Dendritic cell treated with granulocyte-macrophage colony-stimulating factor and Interleukin-4, amounts not matched to agents 40 ng/mL and 50 ng/mL, for 4 days (primary cell): ENCODE results near the gene CAND1.
"Not testable (repeated sequence)": the region's sequence is repeated elsewhere in the genome, so short reads cannot be mapped to it uniquely, and the experiment has no call there.

Source experiments
- H3K27ac Mint-ChIP-seq: one replicate; pipeline ENCODE4 v1.8.0; 2022; ENCODE audit warnings: mild to moderate bottlenecking, mixed read lengths
- H3K27me3 Mint-ChIP-seq: one replicate; pipeline ENCODE4 v1.8.0; 2022; ENCODE audit warnings: mild to moderate bottlenecking, mixed read lengths
- H3K36me3 Mint-ChIP-seq: one replicate; pipeline ENCODE4 v1.8.0; 2022; ENCODE audit warnings: low read depth, mixed read lengths
- H3K4me1 Mint-ChIP-seq: one replicate; pipeline ENCODE4 v1.8.0; 2022; ENCODE audit warnings: low read depth, mixed read lengths
- H3K4me3 Mint-ChIP-seq: one replicate; pipeline ENCODE4 v1.8.0; 2022; ENCODE audit warnings: mild to moderate bottlenecking, moderate library complexity, mixed read lengths
- H3K9me3 Mint-ChIP-seq: one replicate; pipeline ENCODE4 v1.8.0; 2022; ENCODE audit warnings: mixed read lengths
- intact Hi-C: fragments of 100-400 bp; cut with micrococcal nuclease; formaldehyde crosslinking; loops from one replicate; pipeline ENCODE4 v1.15.0; 2022

The CAND1 gene

DNA sequence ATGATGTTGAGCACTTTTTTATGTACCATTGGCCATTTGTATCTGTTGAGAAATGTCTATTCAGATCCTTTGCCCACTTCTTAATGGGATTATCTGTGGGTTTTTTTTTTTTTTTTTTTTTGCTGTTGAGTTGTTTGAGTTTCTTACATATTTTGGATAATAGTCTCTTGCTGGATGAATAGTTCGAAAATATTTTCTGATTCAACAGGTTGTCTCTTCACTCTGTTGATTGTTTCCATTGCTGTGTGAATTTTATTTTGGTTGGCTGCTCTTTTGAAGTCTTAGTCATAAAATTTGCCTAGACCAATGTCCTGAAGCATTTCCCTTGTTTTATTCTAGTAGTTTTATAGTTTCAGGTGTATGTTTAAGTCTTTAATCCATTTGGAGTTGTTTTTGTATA is 64.5 kb downstream of the CAND1 start:
- Mint-ChIP-seq H3K9me3 (peaks cover 9% of the 10 kb centered on the region), H3K4me3 (no peak overlapping the region), H3K27ac (no peak overlapping the region), H3K4me1 (no peaks in the 10 kb centered on the region), H3K36me3 (no peaks in the 10 kb centered on the region), H3K27me3 (no peaks in the 10 kb centered on the region)
- intact Hi-C loops: no loop called here

DNA sequence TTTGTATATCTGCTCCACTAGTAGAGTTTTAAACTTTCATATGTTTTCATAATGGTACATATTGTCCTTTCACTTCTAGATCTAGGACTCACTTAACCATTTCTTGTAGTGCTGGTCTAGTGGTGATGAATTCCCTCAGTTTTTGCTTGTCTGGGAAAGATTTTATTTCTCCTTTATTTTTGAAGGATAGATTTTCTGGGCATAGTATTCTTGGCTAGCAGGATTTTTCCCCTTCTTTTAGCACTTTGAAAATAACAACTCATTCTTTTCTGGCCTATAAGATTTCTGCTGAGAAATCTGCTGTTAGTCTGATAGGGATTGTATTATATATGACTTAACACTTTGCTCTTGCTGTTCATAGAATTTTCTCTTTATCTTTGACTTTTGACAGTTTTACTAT is 69.3 kb downstream of the CAND1 start:
- no peak overlapping the region for H3K27ac Mint-ChIP-seq
- peaks cover 30% of the 10 kb centered on the region for H3K9me3 Mint-ChIP-seq
- no peaks in the 10 kb centered on the region for H3K27me3 Mint-ChIP-seq
- H3K4me1 Mint-ChIP-seq: no peaks in the 10 kb centered on the region
- intact Hi-C loops: no loop called here
- no peaks in the 10 kb centered on the region for H3K36me3 Mint-ChIP-seq
- no peak overlapping the region for H3K4me3 Mint-ChIP-seq

DNA sequence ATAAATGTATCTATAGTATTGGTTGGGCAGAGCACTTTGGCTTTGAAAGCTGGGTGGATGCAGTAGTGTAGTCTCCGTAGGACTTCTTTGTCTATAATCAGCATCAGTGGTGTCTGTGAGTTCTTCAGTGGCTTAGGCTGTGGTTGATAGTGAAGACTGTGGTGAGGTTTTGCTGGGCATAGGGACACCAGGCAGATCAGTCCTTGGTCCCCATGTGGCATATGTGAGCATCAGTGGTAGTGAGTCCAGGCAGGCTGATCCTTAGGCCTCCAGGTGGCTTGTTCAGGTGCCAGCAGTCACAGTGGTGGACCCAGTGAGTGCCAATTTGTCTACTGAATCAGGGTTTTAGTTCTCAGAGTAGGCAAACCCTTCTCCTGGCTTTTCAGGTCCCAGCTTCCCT is 70.4 kb downstream of the CAND1 start:
- H3K27ac Mint-ChIP-seq: no peak overlapping the region
- intact Hi-C loops: no loop called here
- no peaks in the 10 kb centered on the region for H3K27me3 Mint-ChIP-seq
- H3K9me3 Mint-ChIP-seq: peaks cover 30% of the 10 kb centered on the region
- no peaks in the 10 kb centered on the region for H3K4me1 Mint-ChIP-seq
- no peak overlapping the region for H3K4me3 Mint-ChIP-seq
- H3K36me3 Mint-ChIP-seq: no peaks in the 10 kb centered on the region

GRCh38 chr12:67341086-67341485 is 71.9 kb downstream of the CAND1 start:
- H3K4me1 Mint-ChIP-seq, H3K36me3 Mint-ChIP-seq, H3K4me3 Mint-ChIP-seq, H3K27ac Mint-ChIP-seq, H3K27me3 Mint-ChIP-seq, intact Hi-C loops: not testable (repeated sequence)
- peaks cover 30% of the 10 kb centered on the region for H3K9me3 Mint-ChIP-seq

GRCh38 chr12:67344979-67345710 is 76.0 kb downstream of the CAND1 start:
- Mint-ChIP-seq H3K27me3 (no peaks in the 10 kb centered on the region), H3K4me3 (no peak overlapping the region)

DNA sequence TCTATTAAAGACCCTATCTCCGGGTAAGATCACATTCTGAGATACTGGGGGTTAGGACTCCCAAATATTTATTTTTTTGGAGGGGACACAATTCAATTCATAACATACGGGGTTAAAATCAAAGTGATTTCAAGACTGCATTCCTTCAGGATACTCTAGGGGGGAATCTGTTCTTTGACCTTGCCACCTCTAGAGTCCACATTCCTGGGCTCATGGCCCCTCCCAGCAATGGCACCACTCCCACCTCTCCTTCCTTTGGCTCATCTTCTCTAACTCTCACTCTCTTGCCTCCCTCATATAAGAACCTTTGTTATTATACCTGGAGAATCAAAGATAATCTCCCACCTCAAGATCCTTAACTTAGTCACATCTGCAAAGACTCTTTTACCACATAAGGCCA is 79.5 kb downstream of the CAND1 start:
- peaks cover 18% of the 10 kb centered on the region for H3K9me3 Mint-ChIP-seq
- H3K4me1 Mint-ChIP-seq: no peaks in the 10 kb centered on the region
- intact Hi-C loops: no loop called here
- H3K27ac Mint-ChIP-seq: no peak overlapping the region
- H3K36me3 Mint-ChIP-seq: no peaks in the 10 kb centered on the region
- H3K27me3 Mint-ChIP-seq: no peaks in the 10 kb centered on the region
- H3K4me3 Mint-ChIP-seq: no peak overlapping the region

More at GRCh38 chr12:67344979-67345710, 76.0 kb downstream of the CAND1 start:
- intact Hi-C loops: no loop called here
- Mint-ChIP-seq H3K4me1 (no peaks in the 10 kb centered on the region), H3K27ac (no peak overlapping the region), H3K36me3 (no peaks in the 10 kb centered on the region), H3K9me3 (peaks cover 24% of the 10 kb centered on the region)

- H3K27ac Mint-ChIP-seq: no peak overlapping the region
- peaks cover 12% of the 10 kb centered on the region for H3K9me3 Mint-ChIP-seq
- no peak overlapping the region for H3K4me3 Mint-ChIP-seq
- peaks cover 1% of the 10 kb centered on the region for H3K27me3 Mint-ChIP-seq
- H3K4me1 Mint-ChIP-seq: no peaks in the 10 kb centered on the region
- no peaks in the 10 kb centered on the region for H3K36me3 Mint-ChIP-seq
- intact Hi-C loops: loop anchor here (10.0 kb wide), 2 partner anchors 102 to 682 kb away; no protein-coding TSS in a partner anchor
These were observed 83.5 kb downstream of the CAND1 start for GRCh38 chr12:67352682-67353081.

DNA sequence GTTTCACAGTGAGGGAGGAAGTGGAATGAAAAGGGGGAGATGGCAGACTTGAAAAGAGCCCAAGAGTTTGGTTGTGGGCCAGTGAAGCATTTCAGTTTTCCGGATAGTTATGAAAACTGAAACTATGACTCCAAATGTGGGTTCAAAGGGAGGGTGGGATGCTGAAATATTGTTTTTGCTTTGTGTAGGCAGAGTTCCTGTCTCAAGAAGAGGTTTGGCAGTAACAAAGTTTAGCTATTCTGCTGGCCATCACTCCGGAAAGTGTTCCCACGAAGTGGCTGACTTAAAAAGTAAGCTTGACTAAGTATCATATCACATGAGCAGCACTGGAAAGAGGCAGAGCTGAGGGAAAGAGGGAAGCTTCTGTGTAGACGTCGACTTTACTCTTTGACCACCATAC is 85.2 kb downstream of the CAND1 start:
- Mint-ChIP-seq H3K4me3 (no peak overlapping the region), H3K27me3 (peaks cover 1% of the 10 kb centered on the region), H3K36me3 (no peaks in the 10 kb centered on the region), H3K27ac (no peak overlapping the region), H3K9me3 (no peaks in the 10 kb centered on the region), H3K4me1 (peaks cover 7% of the 10 kb centered on the region)
- intact Hi-C loops: loop anchor here (10.0 kb wide), 2 partner anchors 100 to 680 kb away; no protein-coding TSS in a partner anchor

DNA sequence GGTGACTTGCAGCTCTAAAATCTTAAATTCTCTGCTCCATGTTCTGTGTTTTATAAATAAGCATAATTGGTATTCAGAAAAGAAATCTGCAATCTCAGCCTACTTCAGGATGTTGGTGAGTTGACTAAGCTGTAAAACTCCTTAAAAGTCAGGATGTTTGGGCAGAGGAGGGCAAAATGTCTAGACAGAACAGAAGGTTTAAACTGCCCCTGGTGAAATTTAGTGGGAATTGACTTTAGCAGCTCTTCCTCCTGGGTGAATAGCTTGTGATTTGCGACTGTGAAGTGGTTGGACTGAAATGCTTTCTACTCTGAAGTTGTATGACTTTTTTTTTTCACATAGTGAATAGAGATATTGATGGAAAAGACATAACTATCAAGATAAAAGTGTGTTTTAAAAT is 85.8 kb downstream of the CAND1 start:
- H3K9me3 Mint-ChIP-seq: no peaks in the 10 kb centered on the region
- intact Hi-C loops: loop anchor here (10.0 kb wide), 2 partner anchors 100 to 680 kb away; no protein-coding TSS in a partner anchor
- peaks cover 7% of the 10 kb centered on the region for H3K4me1 Mint-ChIP-seq
- H3K27me3 Mint-ChIP-seq: peaks cover 1% of the 10 kb centered on the region
- H3K36me3 Mint-ChIP-seq: no peaks in the 10 kb centered on the region
- H3K4me3 Mint-ChIP-seq: no peak overlapping the region
- no peak overlapping the region for H3K27ac Mint-ChIP-seq

- H3K27me3 Mint-ChIP-seq: peaks cover 1% of the 10 kb centered on the region
- H3K36me3 Mint-ChIP-seq: no peaks in the 10 kb centered on the region
- no peak overlapping the region for H3K27ac Mint-ChIP-seq
- no peaks in the 10 kb centered on the region for H3K9me3 Mint-ChIP-seq
- intact Hi-C loops: loop anchor here (1.0 to 10.0 kb wide), 3 partner anchors 99 to 679 kb away; no protein-coding TSS in a partner anchor
- no peak overlapping the region for H3K4me3 Mint-ChIP-seq
- peaks cover 7% of the 10 kb centered on the region for H3K4me1 Mint-ChIP-seq
These were observed 86.5 kb downstream of the CAND1 start for GRCh38 chr12:67355428-67356379.

- Mint-ChIP-seq H3K36me3 (no peaks in the 10 kb centered on the region), H3K4me3 (no peak overlapping the region), H3K27ac (no peak overlapping the region), H3K27me3 (peaks cover 1% of the 10 kb centered on the region), H3K4me1 (peaks cover 7% of the 10 kb centered on the region), H3K9me3 (no peaks in the 10 kb centered on the region)
- intact Hi-C loops: loop anchor here (1.0 to 10.0 kb wide), 3 partner anchors 98 to 678 kb away; no protein-coding TSS in a partner anchor
These were observed 87.2 kb downstream of the CAND1 start for GRCh38 chr12:67356380-67356774.

DNA sequence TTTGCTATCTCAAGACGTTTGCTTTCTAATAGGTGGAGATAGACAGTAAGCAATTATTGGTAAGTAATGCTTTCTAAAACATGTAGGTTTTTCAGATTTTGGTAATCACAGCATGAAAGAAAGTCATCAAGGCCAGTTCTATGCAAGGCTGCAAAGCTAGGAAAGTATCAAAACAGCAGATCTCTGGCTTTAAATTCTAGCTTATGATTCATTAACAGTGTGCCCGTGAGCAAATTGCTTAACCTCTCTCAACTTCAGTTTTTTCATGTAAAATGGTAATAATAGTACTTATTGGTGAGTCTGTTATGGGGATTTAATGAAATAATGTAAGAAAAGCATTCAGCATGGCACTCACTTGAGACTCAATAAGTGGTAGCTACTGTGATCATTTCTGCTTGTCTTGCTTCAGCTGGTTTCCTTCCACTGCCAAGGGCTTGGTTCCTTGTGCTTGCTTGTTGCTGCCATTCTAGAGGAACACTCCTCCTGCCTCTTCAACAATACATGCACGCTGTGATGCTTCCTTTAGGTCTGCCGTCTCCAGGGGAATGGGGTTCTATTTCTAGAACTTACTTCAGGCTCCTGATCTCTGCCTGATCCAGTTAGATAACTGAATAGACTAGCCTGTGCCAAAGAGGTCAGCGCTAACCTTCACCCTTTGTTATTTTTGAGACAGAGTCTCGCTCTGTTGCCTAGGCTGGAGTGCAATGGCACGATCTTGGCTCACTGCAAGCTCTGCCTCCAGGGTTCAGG is 88.4 kb downstream of the CAND1 start:
- no peak overlapping the region for H3K27ac Mint-ChIP-seq
- H3K27me3 Mint-ChIP-seq: peaks cover 1% of the 10 kb centered on the region
- peaks cover 7% of the 10 kb centered on the region for H3K4me1 Mint-ChIP-seq
- H3K9me3 Mint-ChIP-seq: no peaks in the 10 kb centered on the region
- H3K36me3 Mint-ChIP-seq: no peaks in the 10 kb centered on the region
- intact Hi-C loops: loop anchor here (10.0 kb wide), 2 partner anchors 97 to 677 kb away; no protein-coding TSS in a partner anchor
- H3K4me3 Mint-ChIP-seq: no peak overlapping the region

- Mint-ChIP-seq H3K4me3 (no peak overlapping the region), H3K9me3 (no peaks in the 10 kb centered on the region), H3K4me1 (peaks cover 7% of the 10 kb centered on the region), H3K27me3 (peaks cover 1% of the 10 kb centered on the region), H3K27ac (no peak overlapping the region), H3K36me3 (no peaks in the 10 kb centered on the region)
- intact Hi-C loops: loop anchor here (10.0 kb wide), 2 partner anchors 96 to 676 kb away; no protein-coding TSS in a partner anchor
These were observed 89.7 kb downstream of the CAND1 start for GRCh38 chr12:67358781-67359338.
